H1 (cell line): Measurements from ENCODE around the gene BMP4. TPM values are rescaled to one million over a fixed set of nuclear protein-coding genes. Genes with fewer than 3 reads are reported as not detected.

Source experiments
- polyA plus RNA-seq, 7 experiments: library from polyadenylated mRNA; depleted of rRNA in 3 of 7; stranded (reverse) in 5 of 7; unstranded in 2 of 7; fragments of >200 nt in 5 of 7; fragments of 200-250 nt in 2 of 7; gene quantifications; 1 replicate in 5 of 7; 2 replicates in 1 of 7; 4 replicates in 1 of 7; pipeline versions ENCODE4 v1.2.1 to v1.2.3, GENCODE V29; 2011 to 2013; ENCODE audit warnings: missing spikeins in 2 of 7, mixed read lengths in 2 of 7
- total RNA-seq: library from RNA; stranded (reverse); fragmentation: NEBNext Ultra II Directional; extraction: Animal tissue kit (Norgen Biotek cat#: 25700); gene quantifications from 2 replicates; pipeline ENCODE4 v1.2.1, GENCODE V29; 2021
- TF ChIP-seq, protein P1 (sequence below): fragments of 300-600 bp; sonication (generic); IDR thresholded peaks from 2 replicates; pipeline ENCODE4 v1.7.1; 2012; ENCODE audit warnings: low read length, moderate library complexity, mild to moderate bottlenecking, inconsistent platforms; ENCODE audit not compliant: insufficient replicate concordance

Gene BMP4
- total and polyA plus RNA-seq, 2 of the 8 experiments (the other 6 are each of a cell fraction or from before 2014, with no cell fraction given): 2.3 to 5.4 TPM

DNA sequence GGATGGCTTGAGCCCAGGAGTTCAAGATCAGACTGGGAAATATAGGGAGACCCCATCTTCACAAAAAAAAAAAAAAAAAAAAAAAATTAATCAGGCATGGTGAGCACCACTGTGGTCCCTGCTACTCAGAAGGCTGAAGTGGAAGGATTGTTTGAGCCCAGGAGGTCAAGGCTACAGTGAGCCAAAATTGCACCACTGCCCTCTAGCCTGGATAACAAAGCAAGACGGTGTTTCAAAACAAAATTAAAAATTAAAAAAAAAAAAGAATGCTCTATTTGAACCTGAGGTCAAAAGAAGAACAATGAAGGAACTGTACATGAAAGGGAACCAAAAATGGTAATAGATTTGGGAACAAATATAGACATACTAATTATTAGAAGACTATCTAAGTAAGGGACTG lies 40.4 kb downstream of the BMP4 start (continued):
- TF ChIP-seq, protein P1, sequence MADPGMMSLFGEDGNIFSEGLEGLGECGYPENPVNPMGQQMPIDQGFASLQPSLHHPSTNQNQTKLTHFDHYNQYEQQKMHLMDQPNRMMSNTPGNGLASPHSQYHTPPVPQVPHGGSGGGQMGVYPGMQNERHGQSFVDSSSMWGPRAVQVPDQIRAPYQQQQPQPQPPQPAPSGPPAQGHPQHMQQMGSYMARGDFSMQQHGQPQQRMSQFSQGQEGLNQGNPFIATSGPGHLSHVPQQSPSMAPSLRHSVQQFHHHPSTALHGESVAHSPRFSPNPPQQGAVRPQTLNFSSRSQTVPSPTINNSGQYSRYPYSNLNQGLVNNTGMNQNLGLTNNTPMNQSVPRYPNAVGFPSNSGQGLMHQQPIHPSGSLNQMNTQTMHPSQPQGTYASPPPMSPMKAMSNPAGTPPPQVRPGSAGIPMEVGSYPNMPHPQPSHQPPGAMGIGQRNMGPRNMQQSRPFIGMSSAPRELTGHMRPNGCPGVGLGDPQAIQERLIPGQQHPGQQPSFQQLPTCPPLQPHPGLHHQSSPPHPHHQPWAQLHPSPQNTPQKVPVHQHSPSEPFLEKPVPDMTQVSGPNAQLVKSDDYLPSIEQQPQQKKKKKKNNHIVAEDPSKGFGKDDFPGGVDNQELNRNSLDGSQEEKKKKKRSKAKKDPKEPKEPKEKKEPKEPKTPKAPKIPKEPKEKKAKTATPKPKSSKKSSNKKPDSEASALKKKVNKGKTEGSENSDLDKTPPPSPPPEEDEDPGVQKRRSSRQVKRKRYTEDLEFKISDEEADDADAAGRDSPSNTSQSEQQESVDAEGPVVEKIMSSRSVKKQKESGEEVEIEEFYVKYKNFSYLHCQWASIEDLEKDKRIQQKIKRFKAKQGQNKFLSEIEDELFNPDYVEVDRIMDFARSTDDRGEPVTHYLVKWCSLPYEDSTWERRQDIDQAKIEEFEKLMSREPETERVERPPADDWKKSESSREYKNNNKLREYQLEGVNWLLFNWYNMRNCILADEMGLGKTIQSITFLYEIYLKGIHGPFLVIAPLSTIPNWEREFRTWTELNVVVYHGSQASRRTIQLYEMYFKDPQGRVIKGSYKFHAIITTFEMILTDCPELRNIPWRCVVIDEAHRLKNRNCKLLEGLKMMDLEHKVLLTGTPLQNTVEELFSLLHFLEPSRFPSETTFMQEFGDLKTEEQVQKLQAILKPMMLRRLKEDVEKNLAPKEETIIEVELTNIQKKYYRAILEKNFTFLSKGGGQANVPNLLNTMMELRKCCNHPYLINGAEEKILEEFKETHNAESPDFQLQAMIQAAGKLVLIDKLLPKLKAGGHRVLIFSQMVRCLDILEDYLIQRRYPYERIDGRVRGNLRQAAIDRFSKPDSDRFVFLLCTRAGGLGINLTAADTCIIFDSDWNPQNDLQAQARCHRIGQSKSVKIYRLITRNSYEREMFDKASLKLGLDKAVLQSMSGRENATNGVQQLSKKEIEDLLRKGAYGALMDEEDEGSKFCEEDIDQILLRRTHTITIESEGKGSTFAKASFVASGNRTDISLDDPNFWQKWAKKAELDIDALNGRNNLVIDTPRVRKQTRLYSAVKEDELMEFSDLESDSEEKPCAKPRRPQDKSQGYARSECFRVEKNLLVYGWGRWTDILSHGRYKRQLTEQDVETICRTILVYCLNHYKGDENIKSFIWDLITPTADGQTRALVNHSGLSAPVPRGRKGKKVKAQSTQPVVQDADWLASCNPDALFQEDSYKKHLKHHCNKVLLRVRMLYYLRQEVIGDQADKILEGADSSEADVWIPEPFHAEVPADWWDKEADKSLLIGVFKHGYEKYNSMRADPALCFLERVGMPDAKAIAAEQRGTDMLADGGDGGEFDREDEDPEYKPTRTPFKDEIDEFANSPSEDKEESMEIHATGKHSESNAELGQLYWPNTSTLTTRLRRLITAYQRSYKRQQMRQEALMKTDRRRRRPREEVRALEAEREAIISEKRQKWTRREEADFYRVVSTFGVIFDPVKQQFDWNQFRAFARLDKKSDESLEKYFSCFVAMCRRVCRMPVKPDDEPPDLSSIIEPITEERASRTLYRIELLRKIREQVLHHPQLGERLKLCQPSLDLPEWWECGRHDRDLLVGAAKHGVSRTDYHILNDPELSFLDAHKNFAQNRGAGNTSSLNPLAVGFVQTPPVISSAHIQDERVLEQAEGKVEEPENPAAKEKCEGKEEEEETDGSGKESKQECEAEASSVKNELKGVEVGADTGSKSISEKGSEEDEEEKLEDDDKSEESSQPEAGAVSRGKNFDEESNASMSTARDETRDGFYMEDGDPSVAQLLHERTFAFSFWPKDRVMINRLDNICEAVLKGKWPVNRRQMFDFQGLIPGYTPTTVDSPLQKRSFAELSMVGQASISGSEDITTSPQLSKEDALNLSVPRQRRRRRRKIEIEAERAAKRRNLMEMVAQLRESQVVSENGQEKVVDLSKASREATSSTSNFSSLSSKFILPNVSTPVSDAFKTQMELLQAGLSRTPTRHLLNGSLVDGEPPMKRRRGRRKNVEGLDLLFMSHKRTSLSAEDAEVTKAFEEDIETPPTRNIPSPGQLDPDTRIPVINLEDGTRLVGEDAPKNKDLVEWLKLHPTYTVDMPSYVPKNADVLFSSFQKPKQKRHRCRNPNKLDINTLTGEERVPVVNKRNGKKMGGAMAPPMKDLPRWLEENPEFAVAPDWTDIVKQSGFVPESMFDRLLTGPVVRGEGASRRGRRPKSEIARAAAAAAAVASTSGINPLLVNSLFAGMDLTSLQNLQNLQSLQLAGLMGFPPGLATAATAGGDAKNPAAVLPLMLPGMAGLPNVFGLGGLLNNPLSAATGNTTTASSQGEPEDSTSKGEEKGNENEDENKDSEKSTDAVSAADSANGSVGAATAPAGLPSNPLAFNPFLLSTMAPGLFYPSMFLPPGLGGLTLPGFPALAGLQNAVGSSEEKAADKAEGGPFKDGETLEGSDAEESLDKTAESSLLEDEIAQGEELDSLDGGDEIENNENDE: no peak
- TF ChIP-seq, all 59 proteins: peak for 0
